NCI-H82 treated with DMSO at 0.1 percent for 48 hours (cell line): ENCODE results near the gene LCE5A.
"Not testable (repeated sequence)": the region's sequence is repeated elsewhere in the genome, so short reads cannot be mapped to it uniquely, and the experiment has no call there.

Source experiments
- DNase-seq: peaks from one replicate; lab custom pipeline; 2025; ENCODE audit not compliant: unreplicated experiment; lab: John Stamatoyannopoulos, UW

The LCE5A gene, protein sequence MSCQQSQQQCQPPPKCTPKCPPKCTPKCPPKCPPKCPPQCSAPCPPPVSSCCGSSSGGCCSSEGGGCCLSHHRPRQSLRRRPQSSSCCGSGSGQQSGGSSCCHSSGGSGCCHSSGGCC

DNA sequence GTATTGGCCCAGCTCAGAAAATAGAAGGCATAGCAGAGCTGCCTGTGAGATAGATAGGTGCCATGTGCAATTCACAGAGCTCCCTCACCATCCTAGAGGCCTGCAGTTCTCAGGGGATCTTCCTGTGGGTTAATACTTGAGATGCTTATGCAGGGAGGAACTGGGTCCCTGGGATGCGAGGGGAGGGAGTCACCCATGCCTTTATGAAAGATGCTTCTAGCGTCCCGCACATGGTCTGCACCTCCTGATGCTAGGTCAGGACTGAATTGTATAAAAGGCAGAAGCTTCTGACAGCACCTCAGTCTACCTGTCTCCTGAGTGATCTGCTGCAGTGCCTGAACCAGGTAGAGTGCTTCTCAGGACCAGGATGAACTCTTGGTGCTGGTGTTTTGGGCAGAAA is at the start of gene LCE5A:
TSS of gene LCE5A (plus strand) at position 301 of the 400 bp plus-strand sequence. CDS start 732 bp downstream, outside the sequence.
- no peak for DNase-seq

DNA sequence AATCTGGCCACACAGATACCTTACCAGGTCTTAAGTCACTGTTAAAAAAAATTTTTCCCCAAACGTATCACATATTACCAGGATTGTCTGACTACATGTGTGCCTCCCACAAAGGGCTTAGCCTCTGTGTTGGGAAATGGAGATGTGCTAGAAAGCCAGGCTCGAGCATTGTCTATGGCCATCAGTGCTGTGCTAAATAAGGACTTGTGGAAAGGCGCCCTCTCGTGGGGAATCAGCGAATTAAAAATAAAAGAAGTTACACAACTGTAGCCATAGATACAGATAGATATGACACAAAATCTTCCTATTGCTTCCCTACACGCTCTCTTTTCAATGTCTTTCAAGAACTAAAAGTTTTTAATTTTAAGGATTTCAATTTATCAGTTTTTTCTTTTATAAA is 49.1 kb upstream of the LCE5A start:
- peak; percentile 1 for DNase-seq

DNA sequence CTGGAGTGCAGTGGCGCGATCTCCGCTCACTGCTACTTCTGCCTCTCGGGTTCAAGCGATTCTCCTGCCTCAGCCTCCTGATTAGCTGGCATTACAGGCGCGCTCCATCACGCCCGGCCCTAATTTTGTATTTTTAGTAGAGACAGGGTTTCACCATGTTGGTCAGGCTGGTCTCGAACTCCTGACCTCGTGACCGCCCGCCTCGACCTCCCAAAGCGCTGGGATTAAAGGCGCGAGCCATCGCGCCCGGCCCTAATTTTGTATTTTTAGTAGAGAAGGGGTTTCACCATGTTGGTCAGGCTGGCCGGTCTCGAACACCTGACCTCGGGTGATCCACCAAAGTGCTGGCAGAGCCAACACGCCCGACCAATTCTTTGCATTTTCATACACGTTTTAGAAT is 48.0 kb upstream of the LCE5A start:
- DNase-seq, result no peak

DNA sequence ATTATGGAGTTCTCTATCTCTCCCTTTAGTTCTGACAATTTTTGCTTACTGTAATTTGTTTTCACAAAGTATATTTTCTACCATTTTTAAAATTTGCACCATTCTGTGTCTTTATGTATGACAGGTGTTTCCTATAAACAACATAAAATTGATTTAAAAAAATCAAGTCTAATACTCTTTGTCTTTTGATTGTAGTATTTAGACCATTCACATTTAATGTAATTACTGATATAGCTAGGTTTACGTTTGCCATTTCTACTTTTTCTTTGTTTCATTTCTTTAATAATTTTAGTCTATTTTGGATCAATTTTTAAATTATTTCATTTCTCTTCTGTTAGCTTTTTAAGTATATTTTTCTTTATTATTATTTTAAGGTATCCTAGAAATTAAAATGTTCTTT is 44.4 kb upstream of the LCE5A start:
- no peak for DNase-seq

DNA sequence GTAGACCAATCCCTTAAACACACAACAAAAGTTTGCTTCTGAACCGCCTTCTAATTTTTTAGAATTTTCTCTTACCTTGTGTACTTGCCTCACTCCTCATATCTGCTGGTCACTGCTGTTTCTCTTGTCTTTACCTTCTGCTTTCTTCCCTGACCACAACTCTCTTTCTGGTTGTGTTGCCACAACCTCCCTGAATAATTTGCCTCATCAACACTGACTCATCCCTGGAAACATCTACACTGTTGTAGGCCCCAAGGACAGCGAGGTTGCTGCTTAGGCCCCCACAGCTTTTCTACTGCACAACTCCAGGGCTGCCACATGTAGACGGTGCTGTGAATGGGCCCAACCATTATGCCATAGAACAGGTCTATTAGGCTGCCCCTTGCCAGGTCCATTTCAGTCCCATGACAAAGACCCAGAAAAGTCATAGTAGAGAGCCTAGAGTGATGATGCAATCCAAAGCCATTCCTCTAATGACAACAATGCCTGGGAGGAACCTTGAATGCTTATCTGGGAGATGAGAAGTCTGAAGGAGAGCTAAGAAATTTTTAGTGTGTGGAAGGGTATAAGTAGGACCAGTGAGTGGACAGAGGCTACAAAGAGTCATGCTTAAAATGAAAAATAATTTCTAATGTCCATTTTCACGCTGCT is 36.6 kb upstream of the LCE5A start:
- no peak for DNase-seq

DNA sequence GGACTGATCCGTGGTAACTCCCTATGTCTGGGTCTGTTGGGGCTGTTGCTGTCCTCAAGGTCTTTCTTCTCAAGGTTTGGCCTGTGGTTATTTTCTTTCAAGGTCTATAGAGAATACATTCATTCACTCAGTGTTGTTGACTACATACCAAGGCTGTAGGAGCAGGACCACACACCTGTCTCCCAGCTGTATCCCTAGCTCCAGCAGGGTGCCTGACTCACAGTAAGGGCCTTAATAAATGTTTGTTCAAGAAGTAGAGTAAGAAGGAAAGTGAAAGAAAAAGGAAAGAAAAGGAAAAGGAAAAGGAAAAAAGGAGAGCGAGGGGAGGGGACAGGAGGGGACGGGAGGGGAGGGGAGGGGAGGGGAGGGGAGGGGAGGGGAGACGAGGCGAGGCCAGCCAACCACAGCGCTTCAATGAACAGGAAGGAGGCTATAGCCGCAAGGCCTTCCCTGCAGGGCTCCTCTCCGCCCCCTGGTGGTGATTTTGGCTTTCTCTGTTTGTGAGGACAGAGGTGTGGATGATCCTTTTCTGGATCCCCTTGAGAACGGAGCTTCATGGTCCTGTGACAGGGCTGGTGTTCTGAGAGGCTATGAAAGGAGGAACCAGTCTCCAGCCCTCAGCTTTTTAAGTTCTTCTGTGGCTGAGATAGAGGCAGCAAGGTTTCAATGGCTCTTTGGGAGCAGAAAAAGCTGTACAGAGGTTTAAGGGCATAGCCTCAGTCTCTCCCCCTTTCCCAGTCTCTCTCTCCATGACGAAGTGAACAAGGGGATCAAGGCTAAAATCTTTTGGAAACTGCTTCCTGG is 30.6 kb upstream of the LCE5A start:
- peak; percentile 1 for DNase-seq

DNA sequence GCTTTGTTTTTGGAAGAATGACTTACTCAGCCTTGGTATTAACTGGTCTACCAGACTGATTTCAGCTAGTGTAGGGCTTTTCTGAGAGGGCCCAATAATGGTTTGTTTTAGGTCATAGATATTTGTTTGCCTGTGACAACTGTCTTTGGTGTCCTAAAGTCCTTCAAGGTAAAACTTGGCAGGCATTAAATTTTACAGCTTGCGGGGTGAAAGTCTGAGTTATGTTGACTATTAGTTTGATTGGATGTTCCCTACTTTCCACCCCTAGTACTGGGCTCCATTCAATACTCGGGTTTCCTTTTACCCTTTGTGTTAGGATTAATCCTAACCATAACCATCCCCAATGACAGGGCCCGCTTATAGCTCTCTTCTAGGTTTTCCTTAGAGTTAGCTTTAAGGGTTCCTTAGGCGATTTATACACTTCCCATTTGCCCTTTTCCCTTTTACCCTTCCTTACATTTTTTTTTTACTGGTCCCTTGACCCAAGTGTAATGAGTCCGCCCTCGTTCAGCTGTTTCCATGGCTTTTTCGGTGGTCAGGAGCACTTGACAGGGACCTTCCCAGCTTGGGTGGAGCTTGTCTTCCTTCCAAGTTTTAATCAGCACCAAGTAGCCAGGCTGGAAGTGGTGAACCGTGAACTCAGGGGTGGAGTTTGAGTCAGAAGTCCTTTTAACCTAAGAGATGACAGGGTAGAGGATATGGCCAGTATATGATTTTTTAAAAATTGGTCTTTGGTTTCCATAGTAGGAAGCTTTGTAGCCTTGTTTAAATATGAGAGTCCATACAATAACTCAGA is 28.5 kb upstream of the LCE5A start:
- no peak for DNase-seq

DNA sequence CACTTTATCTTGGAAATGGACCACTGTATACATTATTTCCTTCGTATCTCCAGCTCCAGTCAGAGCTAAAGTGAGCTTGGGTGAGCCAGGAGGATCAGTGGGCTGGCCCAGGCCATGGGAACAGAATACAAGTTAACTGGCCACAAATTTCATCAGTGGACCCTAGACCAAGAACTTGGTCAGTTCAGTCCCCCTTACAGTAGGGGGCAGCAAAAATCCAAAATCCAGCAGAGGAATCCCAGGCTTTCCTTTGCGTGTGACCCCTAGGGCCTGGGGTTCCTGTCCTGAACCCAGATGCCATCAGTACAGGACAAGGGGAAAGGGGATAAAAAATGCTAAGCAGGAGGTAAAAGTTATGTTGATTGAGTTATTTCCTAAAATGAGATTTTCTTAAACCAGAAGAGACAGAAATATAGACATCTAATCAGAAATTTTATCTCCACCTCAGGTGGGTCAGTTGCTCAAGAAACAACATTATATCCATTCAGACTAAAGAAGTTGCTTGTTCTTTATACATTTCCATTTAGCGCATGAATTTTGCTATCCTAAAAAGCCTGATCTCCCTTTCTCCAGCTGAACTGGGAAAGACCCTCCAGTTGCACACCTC is 24.1 kb upstream of the LCE5A start:
- no peak for DNase-seq

DNA sequence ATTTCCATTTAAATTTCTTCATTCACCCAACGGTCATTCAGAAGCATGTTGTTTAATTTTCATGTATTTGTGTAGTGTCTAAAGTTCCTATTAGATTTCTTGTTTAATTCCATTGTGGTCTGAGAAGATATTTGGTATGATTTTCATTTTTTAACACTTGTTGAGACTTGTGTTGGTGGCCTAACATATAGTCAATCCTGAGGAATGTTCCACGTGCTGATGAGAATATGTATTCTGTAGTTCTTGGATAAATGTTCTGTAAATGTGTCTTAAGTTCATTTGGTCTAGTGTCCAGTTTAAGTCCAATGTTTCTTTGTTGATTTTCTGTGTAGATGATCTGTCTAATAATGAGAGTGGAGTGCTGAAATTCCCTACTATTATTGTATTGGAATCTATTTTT is 22.7 kb upstream of the LCE5A start:
- no peak for DNase-seq

DNA sequence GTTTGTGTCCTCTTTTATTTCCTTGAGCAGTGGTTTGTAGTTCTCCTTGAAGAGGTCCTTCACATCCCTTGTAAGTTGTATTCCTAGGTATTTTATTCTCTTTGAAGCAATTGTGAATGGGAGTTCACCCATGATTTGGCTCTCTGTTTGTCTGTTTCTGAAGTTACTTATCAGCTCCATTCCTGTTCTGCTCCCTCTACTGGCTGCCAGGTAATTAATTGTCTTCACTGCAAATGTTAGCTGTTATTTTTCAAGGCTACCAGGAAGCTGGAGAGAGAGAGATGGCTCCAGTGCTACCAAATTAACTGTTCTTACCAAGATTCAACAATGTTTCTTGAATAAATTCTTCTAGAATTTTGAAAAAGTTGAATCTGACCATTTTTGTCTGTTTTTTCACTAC is 19.1 kb upstream of the LCE5A start:
- DNase-seq, result not testable (repeated sequence)

DNA sequence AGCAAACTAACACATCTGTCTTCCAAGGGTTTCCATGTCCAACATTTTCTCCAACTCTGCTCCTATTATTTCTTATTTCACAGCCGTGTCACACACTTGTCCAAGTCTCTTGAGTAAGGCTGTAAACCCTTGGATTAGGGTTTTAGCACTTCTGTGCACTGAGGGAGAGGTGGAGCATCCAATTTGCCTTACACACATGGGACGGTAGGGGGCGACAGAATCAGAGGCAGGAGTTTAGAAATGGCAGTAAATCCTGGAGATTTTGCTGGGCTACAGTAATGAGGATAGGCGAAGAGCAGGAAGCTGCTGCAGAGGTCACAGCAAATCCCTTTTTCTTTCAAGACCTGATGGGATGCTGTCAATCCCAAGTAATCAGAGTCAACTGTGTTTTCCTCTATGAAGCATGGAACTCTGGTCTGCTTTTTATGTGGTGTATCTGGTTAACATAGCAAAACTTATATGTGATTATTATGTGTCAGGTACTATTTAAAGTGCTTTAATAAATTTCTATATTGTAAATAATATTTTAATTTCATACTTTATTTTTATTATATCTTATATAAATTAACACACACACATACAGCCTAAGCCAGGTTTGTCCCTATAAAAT is 15.4 kb upstream of the LCE5A start:
- DNase-seq, result peak; percentile 4

DNA sequence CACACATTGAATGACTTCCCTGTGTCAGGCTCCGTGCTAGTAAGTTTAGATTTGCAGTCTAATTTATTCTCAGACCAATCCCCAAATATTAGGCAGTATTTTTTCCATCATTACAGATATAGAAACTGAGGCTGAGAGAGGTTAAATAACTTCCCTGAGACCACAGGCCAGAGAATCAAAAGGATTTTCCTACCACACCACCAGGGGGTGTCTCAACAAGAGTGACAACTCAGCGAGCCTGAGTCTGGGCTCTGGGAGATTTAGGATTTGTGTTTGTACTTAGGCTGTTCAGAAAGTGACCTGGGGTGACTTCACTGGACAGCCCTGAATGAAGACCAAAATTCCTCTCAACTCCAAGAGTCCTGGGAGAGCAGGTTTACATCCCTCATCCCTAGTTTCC is 13.3 kb upstream of the LCE5A start:
- DNase-seq, result no peak

DNA sequence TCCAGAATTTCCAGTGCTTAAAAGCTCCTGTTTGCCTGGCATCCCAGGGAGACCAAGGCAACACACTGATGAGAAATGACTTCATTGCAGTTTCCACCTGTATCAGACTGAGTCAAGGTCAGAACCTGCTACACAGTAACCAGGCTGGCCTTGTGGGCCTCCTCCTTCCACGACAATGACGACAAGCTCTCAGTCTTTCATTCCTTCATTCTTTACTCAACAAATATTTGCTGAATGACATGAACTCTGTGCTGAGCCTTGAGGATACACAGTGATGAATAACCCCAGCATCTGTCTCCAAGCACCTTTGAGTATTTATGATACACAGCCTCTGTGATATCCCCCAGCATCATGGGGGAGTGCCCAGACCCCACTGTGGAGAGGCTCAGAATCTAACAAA is 8.9 kb upstream of the LCE5A start:
- no peak for DNase-seq

DNA sequence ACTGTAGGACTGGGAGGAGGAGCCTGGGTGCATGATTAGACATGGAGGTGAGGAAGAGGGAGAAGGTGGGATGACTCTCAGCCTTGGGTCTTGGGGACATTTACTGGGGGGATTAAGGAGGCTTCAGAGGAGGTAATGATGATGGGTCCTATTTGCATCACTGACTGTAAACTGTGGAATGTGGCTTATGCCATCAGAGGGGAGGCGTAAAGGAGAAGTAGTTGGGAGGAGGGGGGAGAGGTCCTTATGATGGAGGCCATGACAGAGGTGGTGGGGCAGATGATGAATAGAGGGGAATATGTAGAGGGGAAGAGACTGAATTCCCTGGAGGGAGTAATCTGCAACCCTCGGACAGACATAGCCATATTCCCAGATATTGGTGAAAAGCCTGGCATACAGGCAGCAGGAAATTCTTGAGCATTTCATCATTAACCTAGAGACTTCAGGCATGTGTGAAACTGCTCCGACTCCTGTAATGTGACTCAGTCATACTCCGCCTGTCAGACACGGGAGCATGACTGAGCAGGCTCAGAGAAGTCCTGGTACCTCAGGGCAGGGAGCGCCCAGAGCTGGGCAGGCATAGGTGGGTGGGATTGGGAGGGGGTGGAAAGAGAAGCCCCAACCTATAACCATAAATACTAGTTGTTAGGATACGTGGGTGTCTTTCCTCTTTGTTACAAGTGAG is 8.0 kb upstream of the LCE5A start:
- DNase-seq, result no peak

DNA sequence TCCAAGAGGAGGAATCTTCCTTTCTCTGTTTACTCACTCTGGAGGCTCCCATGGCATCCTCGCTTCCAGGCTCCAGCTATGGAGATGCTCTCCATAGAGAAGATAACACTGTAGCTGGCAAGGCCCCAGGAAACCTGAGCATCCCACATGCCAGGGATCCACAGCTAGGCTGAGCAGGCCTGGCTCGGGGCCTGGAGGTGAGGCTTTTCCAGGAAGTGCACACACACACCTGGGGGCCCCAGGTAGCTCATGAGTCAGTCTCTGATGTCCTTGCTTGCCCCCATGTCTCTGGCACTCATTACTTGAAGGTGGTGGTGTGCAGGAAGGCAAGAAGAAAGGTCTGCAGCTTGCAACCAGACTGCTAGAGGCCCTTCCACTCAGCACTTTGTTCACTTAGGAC is 5.5 kb upstream of the LCE5A start:
- DNase-seq, result no peak

DNA sequence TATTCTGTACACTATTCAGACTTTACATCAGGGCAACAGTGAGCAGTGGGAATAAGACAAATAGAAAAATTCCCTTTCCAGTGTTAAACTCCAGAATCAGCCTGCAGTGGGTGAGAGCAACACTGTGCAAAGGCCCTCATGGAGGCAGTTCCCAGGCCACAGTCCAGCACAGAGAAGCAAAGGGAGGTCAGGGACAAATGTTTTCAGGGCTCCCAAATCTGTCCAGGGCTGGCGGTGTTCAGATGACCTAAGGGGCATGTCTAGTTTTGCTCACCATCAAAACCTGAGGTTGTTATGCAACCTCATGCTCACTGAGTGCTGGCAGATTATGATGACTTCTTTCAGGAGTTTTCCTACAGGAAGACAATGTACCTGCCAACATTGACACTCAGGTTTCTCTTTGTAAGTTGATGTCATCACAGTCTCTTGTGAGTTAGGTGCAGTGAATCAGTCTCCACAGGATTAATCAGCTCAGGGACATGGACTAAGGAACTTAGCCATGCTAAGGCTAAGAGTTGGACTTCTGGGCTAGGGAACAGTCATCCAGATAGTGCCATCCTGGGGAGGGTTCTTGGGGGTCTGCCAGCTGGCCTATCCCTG is 3.6 kb upstream of the LCE5A start:
- no peak for DNase-seq

DNA sequence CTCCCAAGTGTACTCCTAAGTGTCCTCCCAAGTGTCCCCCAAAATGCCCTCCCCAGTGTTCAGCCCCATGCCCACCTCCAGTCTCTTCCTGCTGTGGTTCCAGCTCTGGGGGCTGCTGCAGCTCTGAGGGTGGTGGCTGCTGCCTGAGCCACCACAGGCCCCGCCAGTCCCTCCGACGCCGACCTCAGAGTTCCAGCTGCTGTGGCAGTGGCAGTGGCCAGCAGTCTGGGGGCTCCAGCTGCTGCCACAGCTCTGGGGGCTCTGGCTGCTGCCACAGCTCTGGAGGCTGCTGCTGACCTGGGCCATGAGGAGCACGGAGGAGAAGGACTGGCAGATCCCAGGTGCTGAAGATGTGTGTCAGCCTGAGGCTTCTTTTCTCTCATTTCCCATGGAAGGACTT is 993 bp downstream of the LCE5A start:
- DNase-seq, result no peak

DNA sequence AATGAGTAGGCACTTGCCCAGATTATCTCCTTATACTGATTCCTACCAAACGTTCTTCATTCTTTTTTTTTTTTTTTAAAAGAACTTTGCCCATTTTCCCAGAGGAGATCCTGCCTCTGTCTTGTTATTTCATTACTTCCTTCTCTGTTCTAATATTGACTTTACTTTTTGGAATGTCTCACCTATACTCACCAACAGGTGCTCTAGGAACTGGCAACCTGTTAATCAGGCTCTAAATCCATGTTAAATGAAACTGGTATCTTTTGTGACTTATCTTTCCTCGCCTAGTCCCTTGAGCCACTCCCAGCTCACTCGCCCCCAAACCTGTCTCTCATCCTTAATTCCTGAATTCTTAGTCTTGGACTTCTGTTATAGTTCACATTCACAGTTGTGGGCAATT is 2.5 kb downstream of the LCE5A start:
- DNase-seq, result no peak

DNA sequence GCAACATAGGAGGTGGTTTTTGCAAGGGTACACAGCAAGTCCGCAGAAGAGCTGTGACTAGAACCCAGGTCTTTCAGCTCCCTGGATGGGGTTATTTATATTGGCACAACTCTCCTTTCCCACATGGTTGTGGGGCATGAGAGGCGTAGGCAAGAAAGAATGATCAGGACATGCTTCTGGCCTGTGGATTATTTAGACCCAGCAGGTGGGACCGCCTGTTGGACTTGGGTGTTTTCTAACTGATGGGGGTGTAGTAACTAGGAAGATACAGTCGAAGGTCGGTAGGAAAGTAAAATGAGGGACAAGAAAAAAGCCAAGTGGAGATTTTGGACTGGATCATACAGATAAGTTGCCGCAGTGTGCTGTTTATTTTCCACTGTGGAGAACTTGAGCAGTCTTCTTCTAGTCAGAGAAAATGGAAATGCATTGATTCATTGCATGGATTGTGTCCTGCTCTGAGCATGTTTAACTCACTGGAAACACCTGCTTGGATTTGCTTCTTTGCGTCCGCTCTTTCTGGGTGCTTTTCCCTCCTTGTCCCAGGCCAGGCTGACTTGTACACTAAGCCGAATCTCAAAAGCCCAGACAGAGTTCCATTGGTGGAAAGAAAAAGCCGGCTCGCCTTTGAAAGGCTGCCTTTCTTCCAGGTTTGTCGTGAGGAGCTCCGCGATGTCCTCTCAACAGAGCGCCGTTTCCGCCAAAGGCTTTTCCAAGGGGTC is 4.3 kb downstream of the LCE5A start:
- no peak for DNase-seq
